K562 (cell line): ENCODE data around the gene CTCFL. TPM values are rescaled to one million over a fixed set of nuclear protein-coding genes. Genes with fewer than 3 reads are reported as not detected.

Experiments used
- ATAC-seq: fragments of 200-7000 bp; cut with Tn5 transposase; 3 replicates; pipeline ENCODE4 v1.9.1; 2020; ENCODE audit warnings: moderate library complexity
- BruUV-seq: library from RNA; stranded (reverse); fragments of 400-500 nt; replicated peaks from 2 replicates; lab custom pipeline; 2021; lab: Mats Ljungman, UMichigan
- CTCF ChIA-PET: fragments of 300-600 bp; formaldehyde crosslinking; extraction: SDS; loops from one replicate; lab custom pipeline; 2021; ENCODE audit warnings: low intra/inter-chr PET ratio; lab: Yijun Ruan, JAX
- POLR2A ChIA-PET: fragments of 300-600, 350-650 bp; sonication (Branson Sonifier 250); formaldehyde crosslinking; extraction: SDS; loops from one replicate; lab custom pipeline; 2021; ENCODE audit warnings: antibody characterized with exemption, inconsistent platforms; lab: Yijun Ruan, JAX
- DNase-seq, 4 experiments: peaks; one replicate each; pipeline versions ENCODE4 v3.0.0 to v3.0.0-alpha.2; 2011 to 2018; ENCODE audit warnings: low spot score in 3 of 4, mixed read lengths in 3 of 4; ENCODE audit errors: extremely low read depth in 1 of 4
- FAIRE-seq: peaks from 2 replicates; lab custom pipeline; 2011; peaks lifted over from hg19 to GRCh38; lab: Jason Lieb, UNC
- H2AFZ ChIP-seq: 2 replicates; pipeline ENCODE4 v1.6.0; 2011; ENCODE audit warnings: low read depth, low read length, control low read depth, inconsistent platforms
- H3K27ac ChIP-seq: fragments of 200-600 bp; 3 replicates; pipeline ENCODE4 v1.8.0; 2011; ENCODE audit warnings: low read depth, mild to moderate bottlenecking, control low read depth, inconsistent platforms, low read length, moderate library complexity, mixed read lengths; ENCODE audit errors: extremely low read depth
- H3K27me3 ChIP-seq, 2 experiments: fragments of 300-600 bp in 1 of 2; 2 replicates in 1 of 2; 3 replicates in 1 of 2; pipeline versions ENCODE4 v1.6.0 to v1.8.0; 2011; ENCODE audit warnings: inconsistent platforms in 2 of 2, low read length in 2 of 2, mild to moderate bottlenecking in 1 of 2, mixed read lengths in 1 of 2, moderate library complexity in 1 of 2; ENCODE audit not compliant: control insufficient read depth in 2 of 2, insufficient read depth in 2 of 2
- H3K36me3 ChIP-seq: fragments of 300-600 bp; 3 replicates; pipeline ENCODE4 v1.8.0; 2011; ENCODE audit warnings: mild to moderate bottlenecking, low read length, inconsistent platforms; ENCODE audit not compliant: control insufficient read depth, insufficient read depth
- H3K4me1 ChIP-seq, 2 experiments: fragments of 200-600 bp in 1 of 2; replicated peaks in 1 of 2; 2 replicates in 1 of 2; 3 replicates in 1 of 2; pipeline versions ENCODE4 v1.5.1 to v1.8.0; 2011; ENCODE audit warnings: inconsistent platforms in 2 of 2, low read length in 2 of 2, mild to moderate bottlenecking in 1 of 2, mixed read lengths in 1 of 2, moderate library complexity in 1 of 2; ENCODE audit not compliant: control insufficient read depth in 2 of 2, insufficient read depth in 2 of 2
- H3K4me2 ChIP-seq: 2 replicates; pipeline ENCODE4 v1.6.1; 2011; ENCODE audit warnings: low read length, control low read depth, inconsistent platforms, mixed read lengths; ENCODE audit not compliant: insufficient read depth
- H3K4me3 ChIP-seq: fragments of 200-600 bp; sonication (generic), shearing (Covaris generic); 2 replicates; pipeline ENCODE4 v1.5.1; 2016; ENCODE audit warnings: control low read depth, inconsistent platforms
- H3K79me2 ChIP-seq: fragments of 200-600 bp; 3 replicates; pipeline ENCODE4 v1.8.0; 2011; ENCODE audit warnings: low read length, inconsistent platforms; ENCODE audit not compliant: control insufficient read depth, insufficient read depth
- H3K9ac ChIP-seq, 2 experiments: 2 replicates each; pipeline versions ENCODE4 v1.6.0 to v1.6.1; 2011; ENCODE audit warnings: low read depth in 2 of 2, low read length in 2 of 2, control low read depth in 1 of 2, inconsistent platforms in 1 of 2, mild to moderate bottlenecking in 1 of 2, mixed read lengths in 1 of 2; ENCODE audit not compliant: insufficient read depth in 1 of 2
- H3K9me1 ChIP-seq: one replicate; pipeline ENCODE4 v1.6.0; 2011; ENCODE audit warnings: inconsistent platforms, mild to moderate bottlenecking, low read length, moderate library complexity; ENCODE audit not compliant: control insufficient read depth, insufficient read depth
- H3K9me3 ChIP-seq: replicated peaks from 2 replicates; pipeline ENCODE4 v1.5.1; 2011; ENCODE audit warnings: low read depth, low read length, inconsistent platforms; ENCODE audit not compliant: control insufficient read depth, insufficient read depth
- H4K20me1 ChIP-seq: replicated peaks from 2 replicates; pipeline ENCODE4 v1.6.1; 2011; ENCODE audit warnings: low read length, inconsistent platforms, mixed read lengths; ENCODE audit not compliant: control insufficient read depth, insufficient read depth
- HCFC1 ChIP-seq: IDR thresholded peaks from 2 replicates; pipeline ENCODE4 v1.6.1; 2012; ENCODE audit warnings: low read depth, low read length, improper control_type of control experiment
- SMARCA4 ChIP-seq: fragments of 450-650 bp; IDR thresholded peaks from 2 replicates; pipeline ENCODE4 v1.6.1; 2016
- WHSC1 ChIP-seq: IDR thresholded peaks from one replicate; pipeline ENCODE4 v1.6.1; 2012; ENCODE audit warnings: low read length, control low read depth, inconsistent platforms
- WGBS: fragments of 100-300 bp; shearing (Covaris generic); methylation state at CpG from one replicate; pipeline ENCODE4 v1.1.6; 2016; ENCODE audit warnings: low coverage, mixed read lengths; ENCODE audit not compliant: insufficient coverage; ENCODE audit errors: missing lambda C conversion rate; 5-methylcytosine and 5-hydroxymethylcytosine counted together
- in situ Hi-C: fragments of 300-500 bp; cut with MboI; formaldehyde crosslinking; loops from 4 replicates; pipeline ENCODE4 v1.15.0; 2018; ENCODE audit warnings: inconsistent platforms, mixed read lengths
- intact Hi-C: fragments of 100-400 bp; cut with micrococcal nuclease; formaldehyde crosslinking; loops from 2 replicates; pipeline ENCODE4 v1.14.2; 2022
- polyA plus RNA-seq, 8 experiments: library from polyadenylated mRNA; depleted of rRNA in 4 of 8; stranded (reverse) in 5 of 8; unstranded in 3 of 8; fragments of >200 nt; fragmentation: Nextera tagmentation in 2 of 8; fragmentation: Illumina TruSeq in 1 of 8; extraction: Ambion mirVana in 2 of 8; extraction: Trizol in 1 of 8; gene quantifications; 2 replicates each; pipeline versions ENCODE4 v1.2.1 to v1.2.3, GENCODE V29; 2011 to 2014; ENCODE audit warnings: inconsistent platforms in 1 of 8, missing spikeins in 1 of 8
- total RNA-seq, 7 experiments: library from RNA; depleted of rRNA in 6 of 7; stranded (reverse); fragments of >200 nt in 6 of 7; fragmentation: Illumina TruSeq in 2 of 7; extraction: Trizol in 2 of 7; gene quantifications; 2 replicates each; pipeline versions ENCODE4 v1.2.1 to v1.2.3, GENCODE V29; 2011 to 2021; ENCODE audit warnings: low replicate concordance in 1 of 7
- TF ChIP-seq, protein P1 (sequence below): fragments of 450-650 bp; formaldehyde crosslinking; IDR thresholded peaks from 2 replicates; pipeline ENCODE4 v1.4.0; 2020; ENCODE audit warnings: mild to moderate bottlenecking, moderate library complexity
- TF ChIP-seq, protein P2 (sequence below), 2 experiments: IDR thresholded peaks; 2 replicates each; pipeline ENCODE4 v1.6.1; 2012; ENCODE audit warnings: improper control_type of control experiment in 2 of 2, low read depth in 2 of 2, low read length in 2 of 2, borderline replicate concordance in 1 of 2
- TF ChIP-seq, protein P3 (sequence below): fragments of 450-650 bp; IDR thresholded peaks from 2 replicates; pipeline ENCODE4 v1.6.1; 2016; ENCODE audit warnings: mild to moderate bottlenecking, moderate library complexity

The CTCFL gene
- total and polyA plus RNA-seq, 9 of the 15 experiments (the other 6 are each of a cell fraction or from before 2014, with no cell fraction given), result 42.4 to 188 (median 111) TPM

DNA sequence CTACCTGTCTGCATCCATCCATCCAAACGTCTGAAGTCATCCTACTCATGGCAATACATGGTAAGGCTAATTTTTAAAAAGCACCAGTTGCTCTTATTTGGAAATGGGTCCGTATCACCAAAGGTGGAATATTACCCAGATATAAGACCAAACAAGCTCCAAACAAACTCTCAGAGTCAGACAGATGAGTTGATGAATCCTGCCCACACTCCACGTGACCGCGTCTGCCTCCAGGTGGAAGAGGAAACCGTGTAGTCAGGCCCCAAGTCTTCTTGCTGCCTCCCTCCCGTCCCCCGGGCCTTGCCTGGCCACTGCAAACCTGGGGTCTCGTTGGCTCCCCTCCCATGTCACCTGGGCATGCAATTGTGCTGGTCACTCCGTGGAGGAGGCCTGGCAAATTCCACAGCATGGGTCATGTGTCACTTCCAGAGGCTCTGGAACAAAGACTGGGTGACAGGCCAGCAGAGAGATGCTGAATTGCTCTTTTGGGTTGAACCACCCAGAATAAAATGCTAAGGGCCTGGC is 31.8 kb downstream of the CTCFL start:
- Histone ChIP-seq H3K4me1 (peaks cover 3 to 4% of the 10 kb centered on the region in 2 experiments; a peak in 1 of 5 replicates), H3K9me3 (peaks cover 5% of the 10 kb centered on the region), H3K9ac (peak overlapping the region in 1 of 2 experiments; percentile 55; a peak in 2 of 4 replicates), H3K27me3 (no peaks in the 10 kb centered on the region), H4K20me1 (no peaks in the 10 kb centered on the region), H3K36me3 (peaks cover 23% of the 10 kb centered on the region), H2AFZ (no peak overlapping the region), H3K4me3 (no peak overlapping the region), H3K79me2 (no peaks in the 10 kb centered on the region), H3K9me1 (no peaks in the 10 kb centered on the region), H3K4me2 (no peak overlapping the region), H3K27ac (no peak overlapping the region)
- in situ Hi-C loops (loop anchor here (5.0 to 10.0 kb wide), 2 partner anchors 106 to 408 kb away; no protein-coding TSS in a partner anchor), intact Hi-C loops (no loop called here)
- 53% methylated on average over 10 of the region's 10 CpGs for WGBS
- ChIA-PET CTCF (interaction anchor here (0.9 to 4.9 kb wide), 2 partner anchors 101 to 112 kb away, joined by 5 to 77 read pairs; no protein-coding TSS in a partner anchor), POLR2A (interaction anchor here (0.6 to 1.0 kb wide), 2 partner anchors 20 to 257 kb away, joined by 3 read pairs; no protein-coding TSS in a partner anchor)
- no peak for DNase-seq
- no TSS peak for BruUV-seq
- FAIRE-seq, result no peak
- ATAC-seq, result no peak
- TF ChIP-seq, protein P1, sequence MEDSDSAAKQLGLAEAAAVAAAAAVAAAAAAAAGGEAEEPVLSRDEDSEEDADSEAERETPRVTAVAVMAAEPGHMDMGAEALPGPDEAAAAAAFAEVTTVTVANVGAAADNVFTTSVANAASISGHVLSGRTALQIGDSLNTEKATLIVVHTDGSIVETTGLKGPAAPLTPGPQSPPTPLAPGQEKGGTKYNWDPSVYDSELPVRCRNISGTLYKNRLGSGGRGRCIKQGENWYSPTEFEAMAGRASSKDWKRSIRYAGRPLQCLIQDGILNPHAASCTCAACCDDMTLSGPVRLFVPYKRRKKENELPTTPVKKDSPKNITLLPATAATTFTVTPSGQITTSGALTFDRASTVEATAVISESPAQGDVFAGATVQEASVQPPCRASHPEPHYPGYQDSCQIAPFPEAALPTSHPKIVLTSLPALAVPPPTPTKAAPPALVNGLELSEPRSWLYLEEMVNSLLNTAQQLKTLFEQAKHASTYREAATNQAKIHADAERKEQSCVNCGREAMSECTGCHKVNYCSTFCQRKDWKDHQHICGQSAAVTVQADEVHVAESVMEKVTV (CRISPR knock-in tag), result no peak
- TF ChIP-seq, protein P2, sequence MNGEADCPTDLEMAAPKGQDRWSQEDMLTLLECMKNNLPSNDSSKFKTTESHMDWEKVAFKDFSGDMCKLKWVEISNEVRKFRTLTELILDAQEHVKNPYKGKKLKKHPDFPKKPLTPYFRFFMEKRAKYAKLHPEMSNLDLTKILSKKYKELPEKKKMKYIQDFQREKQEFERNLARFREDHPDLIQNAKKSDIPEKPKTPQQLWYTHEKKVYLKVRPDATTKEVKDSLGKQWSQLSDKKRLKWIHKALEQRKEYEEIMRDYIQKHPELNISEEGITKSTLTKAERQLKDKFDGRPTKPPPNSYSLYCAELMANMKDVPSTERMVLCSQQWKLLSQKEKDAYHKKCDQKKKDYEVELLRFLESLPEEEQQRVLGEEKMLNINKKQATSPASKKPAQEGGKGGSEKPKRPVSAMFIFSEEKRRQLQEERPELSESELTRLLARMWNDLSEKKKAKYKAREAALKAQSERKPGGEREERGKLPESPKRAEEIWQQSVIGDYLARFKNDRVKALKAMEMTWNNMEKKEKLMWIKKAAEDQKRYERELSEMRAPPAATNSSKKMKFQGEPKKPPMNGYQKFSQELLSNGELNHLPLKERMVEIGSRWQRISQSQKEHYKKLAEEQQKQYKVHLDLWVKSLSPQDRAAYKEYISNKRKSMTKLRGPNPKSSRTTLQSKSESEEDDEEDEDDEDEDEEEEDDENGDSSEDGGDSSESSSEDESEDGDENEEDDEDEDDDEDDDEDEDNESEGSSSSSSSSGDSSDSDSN (IDR thresholded peaks at IDR 0.05; ENCODE audit: borderline replicate concordance in 1 of 2, low read depth in 2 of 2, low read length in 2 of 2), result no peak
- TF ChIP-seq HCFC1, result no peak
- TF ChIP-seq WHSC1, result no peak
- no peak for TF ChIP-seq SMARCA4
- TF ChIP-seq, protein P3, sequence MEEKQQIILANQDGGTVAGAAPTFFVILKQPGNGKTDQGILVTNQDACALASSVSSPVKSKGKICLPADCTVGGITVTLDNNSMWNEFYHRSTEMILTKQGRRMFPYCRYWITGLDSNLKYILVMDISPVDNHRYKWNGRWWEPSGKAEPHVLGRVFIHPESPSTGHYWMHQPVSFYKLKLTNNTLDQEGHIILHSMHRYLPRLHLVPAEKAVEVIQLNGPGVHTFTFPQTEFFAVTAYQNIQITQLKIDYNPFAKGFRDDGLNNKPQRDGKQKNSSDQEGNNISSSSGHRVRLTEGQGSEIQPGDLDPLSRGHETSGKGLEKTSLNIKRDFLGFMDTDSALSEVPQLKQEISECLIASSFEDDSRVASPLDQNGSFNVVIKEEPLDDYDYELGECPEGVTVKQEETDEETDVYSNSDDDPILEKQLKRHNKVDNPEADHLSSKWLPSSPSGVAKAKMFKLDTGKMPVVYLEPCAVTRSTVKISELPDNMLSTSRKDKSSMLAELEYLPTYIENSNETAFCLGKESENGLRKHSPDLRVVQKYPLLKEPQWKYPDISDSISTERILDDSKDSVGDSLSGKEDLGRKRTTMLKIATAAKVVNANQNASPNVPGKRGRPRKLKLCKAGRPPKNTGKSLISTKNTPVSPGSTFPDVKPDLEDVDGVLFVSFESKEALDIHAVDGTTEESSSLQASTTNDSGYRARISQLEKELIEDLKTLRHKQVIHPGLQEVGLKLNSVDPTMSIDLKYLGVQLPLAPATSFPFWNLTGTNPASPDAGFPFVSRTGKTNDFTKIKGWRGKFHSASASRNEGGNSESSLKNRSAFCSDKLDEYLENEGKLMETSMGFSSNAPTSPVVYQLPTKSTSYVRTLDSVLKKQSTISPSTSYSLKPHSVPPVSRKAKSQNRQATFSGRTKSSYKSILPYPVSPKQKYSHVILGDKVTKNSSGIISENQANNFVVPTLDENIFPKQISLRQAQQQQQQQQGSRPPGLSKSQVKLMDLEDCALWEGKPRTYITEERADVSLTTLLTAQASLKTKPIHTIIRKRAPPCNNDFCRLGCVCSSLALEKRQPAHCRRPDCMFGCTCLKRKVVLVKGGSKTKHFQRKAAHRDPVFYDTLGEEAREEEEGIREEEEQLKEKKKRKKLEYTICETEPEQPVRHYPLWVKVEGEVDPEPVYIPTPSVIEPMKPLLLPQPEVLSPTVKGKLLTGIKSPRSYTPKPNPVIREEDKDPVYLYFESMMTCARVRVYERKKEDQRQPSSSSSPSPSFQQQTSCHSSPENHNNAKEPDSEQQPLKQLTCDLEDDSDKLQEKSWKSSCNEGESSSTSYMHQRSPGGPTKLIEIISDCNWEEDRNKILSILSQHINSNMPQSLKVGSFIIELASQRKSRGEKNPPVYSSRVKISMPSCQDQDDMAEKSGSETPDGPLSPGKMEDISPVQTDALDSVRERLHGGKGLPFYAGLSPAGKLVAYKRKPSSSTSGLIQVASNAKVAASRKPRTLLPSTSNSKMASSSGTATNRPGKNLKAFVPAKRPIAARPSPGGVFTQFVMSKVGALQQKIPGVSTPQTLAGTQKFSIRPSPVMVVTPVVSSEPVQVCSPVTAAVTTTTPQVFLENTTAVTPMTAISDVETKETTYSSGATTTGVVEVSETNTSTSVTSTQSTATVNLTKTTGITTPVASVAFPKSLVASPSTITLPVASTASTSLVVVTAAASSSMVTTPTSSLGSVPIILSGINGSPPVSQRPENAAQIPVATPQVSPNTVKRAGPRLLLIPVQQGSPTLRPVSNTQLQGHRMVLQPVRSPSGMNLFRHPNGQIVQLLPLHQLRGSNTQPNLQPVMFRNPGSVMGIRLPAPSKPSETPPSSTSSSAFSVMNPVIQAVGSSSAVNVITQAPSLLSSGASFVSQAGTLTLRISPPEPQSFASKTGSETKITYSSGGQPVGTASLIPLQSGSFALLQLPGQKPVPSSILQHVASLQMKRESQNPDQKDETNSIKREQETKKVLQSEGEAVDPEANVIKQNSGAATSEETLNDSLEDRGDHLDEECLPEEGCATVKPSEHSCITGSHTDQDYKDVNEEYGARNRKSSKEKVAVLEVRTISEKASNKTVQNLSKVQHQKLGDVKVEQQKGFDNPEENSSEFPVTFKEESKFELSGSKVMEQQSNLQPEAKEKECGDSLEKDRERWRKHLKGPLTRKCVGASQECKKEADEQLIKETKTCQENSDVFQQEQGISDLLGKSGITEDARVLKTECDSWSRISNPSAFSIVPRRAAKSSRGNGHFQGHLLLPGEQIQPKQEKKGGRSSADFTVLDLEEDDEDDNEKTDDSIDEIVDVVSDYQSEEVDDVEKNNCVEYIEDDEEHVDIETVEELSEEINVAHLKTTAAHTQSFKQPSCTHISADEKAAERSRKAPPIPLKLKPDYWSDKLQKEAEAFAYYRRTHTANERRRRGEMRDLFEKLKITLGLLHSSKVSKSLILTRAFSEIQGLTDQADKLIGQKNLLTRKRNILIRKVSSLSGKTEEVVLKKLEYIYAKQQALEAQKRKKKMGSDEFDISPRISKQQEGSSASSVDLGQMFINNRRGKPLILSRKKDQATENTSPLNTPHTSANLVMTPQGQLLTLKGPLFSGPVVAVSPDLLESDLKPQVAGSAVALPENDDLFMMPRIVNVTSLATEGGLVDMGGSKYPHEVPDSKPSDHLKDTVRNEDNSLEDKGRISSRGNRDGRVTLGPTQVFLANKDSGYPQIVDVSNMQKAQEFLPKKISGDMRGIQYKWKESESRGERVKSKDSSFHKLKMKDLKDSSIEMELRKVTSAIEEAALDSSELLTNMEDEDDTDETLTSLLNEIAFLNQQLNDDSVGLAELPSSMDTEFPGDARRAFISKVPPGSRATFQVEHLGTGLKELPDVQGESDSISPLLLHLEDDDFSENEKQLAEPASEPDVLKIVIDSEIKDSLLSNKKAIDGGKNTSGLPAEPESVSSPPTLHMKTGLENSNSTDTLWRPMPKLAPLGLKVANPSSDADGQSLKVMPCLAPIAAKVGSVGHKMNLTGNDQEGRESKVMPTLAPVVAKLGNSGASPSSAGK, result no peak
